Measurements from ENCODE around the gene HIF1AN.

Gene HIF1AN

DNA sequence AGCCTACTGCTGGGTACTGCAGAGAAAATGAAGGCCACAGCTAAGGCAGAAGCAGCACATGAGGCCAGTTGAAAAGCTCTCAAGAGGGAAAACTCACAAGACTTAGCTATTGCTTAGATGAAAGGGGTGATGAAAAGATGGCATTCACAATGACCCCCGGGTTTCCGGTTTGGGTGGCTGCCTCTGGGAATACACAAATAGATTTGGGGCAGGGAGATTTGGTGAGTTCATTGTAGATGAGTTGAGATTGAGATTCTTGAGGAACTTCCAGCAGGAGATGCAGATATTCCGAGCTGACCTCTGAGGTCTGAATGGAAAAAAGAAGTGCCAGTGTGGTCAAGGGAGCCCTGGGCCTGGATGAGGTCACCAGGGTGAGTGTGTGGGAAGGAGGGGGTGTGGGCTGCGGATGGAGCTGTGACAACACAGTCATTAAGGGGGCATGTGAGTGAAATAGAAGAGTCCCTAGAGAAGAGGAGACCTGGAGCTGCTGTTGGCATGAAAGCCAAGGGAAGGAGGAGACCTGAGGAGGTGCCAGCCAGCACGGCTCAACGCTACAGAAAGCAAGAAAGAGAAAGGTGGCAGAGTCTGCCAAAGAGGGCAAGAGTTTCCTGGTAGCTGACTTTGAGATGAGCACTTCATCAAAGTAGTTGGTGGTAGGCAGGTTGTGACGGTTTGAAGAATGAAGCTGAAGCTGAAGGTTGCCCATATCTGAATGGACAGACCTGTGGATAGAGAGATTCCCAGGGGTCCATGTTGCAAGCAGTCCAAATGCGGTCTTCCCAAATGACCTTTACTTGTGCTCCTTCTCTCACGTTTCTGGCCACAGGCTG is 43.7 kb downstream of the HIF1AN start:
- Histone ChIP-seq H4K8ac (ENCODE audit: low read depth, low read length) (no peak overlapping the region), H3K4me1 (ENCODE audit: control insufficient read depth in 2 of 2, insufficient read depth in 1 of 2, low read depth in 1 of 2, low read length in 2 of 2) (no peaks in the 10 kb centered on the region), H3K4me2 (ENCODE audit: insufficient read depth, low read length, poor library complexity, severe bottlenecking) (no peak overlapping the region), H3K9ac (ENCODE audit: low read depth, low read length, poor library complexity) (no peak overlapping the region), H4K91ac (ENCODE audit: low read depth, low read length, poor library complexity) (no peak overlapping the region), H3K18ac (ENCODE audit: low read length) (no peak overlapping the region), H3K79me1 (ENCODE audit: low read depth, low read length) (no peaks in the 10 kb centered on the region), H2BK120ac (ENCODE audit: low read depth, low read length) (no peak overlapping the region), H3K23ac (ENCODE audit: low read depth, low read length, poor library complexity) (no peak overlapping the region), H3K27ac (replicated peaks; ENCODE audit: low read length) (no peak overlapping the region), H3K9me3 (replicated peaks in 1 of 2; ENCODE audit: control insufficient read depth in 2 of 2, insufficient read depth in 1 of 2, low read depth in 1 of 2, low read length in 2 of 2) (no peaks in the 10 kb centered on the region), H3K14ac (ENCODE audit: low read length) (no peak overlapping the region), H3K36me3 (replicated peaks in 1 of 2; ENCODE audit: control insufficient read depth in 2 of 2, insufficient read depth in 2 of 2, low read length in 2 of 2) (no peaks in the 10 kb centered on the region), H2AK5ac (ENCODE audit: low read depth, low read length) (no peak overlapping the region), H2BK15ac (ENCODE audit: low read length) (no peak overlapping the region), H3K27me3 (ENCODE audit: control insufficient read depth in 3 of 3, insufficient read depth in 3 of 3, low read depth in 1 of 3, low read length in 3 of 3) (peaks cover 0 to 36% (median 3%) of the 10 kb centered on the region in 3 experiments), H2AFZ (ENCODE audit: low read length) (no peak overlapping the region), H3K4ac (ENCODE audit: low read length) (no peak overlapping the region), H2BK5ac (ENCODE audit: low read length) (no peak overlapping the region), H3K4me3 (ENCODE audit: low read length in 2 of 2) (no peak overlapping the region), H2BK12ac (ENCODE audit: low read length) (no peak overlapping the region)
- WGBS, 2 donors (ENCODE audit: extremely low coverage in 2 of 2, insufficient read length in 2 of 2, insufficient replicate concordance in 1 of 2) = no CpG with 5 or more reads among the region's 9 CpGs
- DNase-seq (ENCODE audit: low spot score) = no peak

DNA sequence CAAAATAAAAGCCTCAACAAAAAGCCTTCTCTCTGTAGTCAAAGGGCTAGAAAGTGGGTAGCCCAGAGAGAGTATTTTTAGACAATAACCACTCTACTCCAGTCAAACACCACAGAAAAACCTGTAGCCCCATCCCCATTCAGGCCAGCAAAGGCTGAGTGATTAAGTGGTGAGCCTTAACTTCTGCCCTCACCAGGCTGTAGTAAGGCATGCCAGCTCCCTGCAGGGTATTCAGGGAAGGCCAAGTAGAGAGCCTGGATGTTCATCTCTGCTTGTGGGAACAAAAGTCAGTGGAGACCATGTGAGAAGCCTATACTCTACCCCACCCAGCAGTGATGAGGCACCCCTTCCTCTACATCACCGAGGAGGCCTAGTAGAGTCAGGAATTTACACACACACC is 51.2 kb downstream of the HIF1AN start:
- Histone ChIP-seq H2BK5ac (ENCODE audit: low read length) (no peak overlapping the region), H2AK5ac (ENCODE audit: low read depth, low read length) (no peak overlapping the region), H3K36me3 (replicated peaks in 1 of 2; ENCODE audit: control insufficient read depth in 2 of 2, insufficient read depth in 2 of 2, low read length in 2 of 2) (no peaks in the 10 kb centered on the region), H2BK12ac (ENCODE audit: low read length) (no peak overlapping the region), H2BK120ac (ENCODE audit: low read depth, low read length) (no peak overlapping the region), H3K27me3 (ENCODE audit: control insufficient read depth in 3 of 3, insufficient read depth in 3 of 3, low read depth in 1 of 3, low read length in 3 of 3) (peaks cover 0 to 14% (median 0%) of the 10 kb centered on the region in 3 experiments), H3K9ac (ENCODE audit: low read depth, low read length, poor library complexity) (no peak overlapping the region), H3K4me3 (ENCODE audit: low read length in 2 of 2) (no peak overlapping the region), H2BK15ac (ENCODE audit: low read length) (no peak overlapping the region), H4K8ac (ENCODE audit: low read depth, low read length) (no peak overlapping the region), H3K79me1 (ENCODE audit: low read depth, low read length) (no peaks in the 10 kb centered on the region), H4K91ac (ENCODE audit: low read depth, low read length, poor library complexity) (no peak overlapping the region), H3K14ac (ENCODE audit: low read length) (no peak overlapping the region), H3K4me2 (ENCODE audit: insufficient read depth, low read length, poor library complexity, severe bottlenecking) (no peak overlapping the region), H3K9me3 (replicated peaks in 1 of 2; ENCODE audit: control insufficient read depth in 2 of 2, insufficient read depth in 1 of 2, low read depth in 1 of 2, low read length in 2 of 2) (no peaks in the 10 kb centered on the region), H3K27ac (replicated peaks; ENCODE audit: low read length) (no peak overlapping the region), H2AFZ (ENCODE audit: low read length) (no peak overlapping the region), H3K4ac (ENCODE audit: low read length) (no peak overlapping the region), H3K23ac (ENCODE audit: low read depth, low read length, poor library complexity) (no peak overlapping the region), H3K18ac (ENCODE audit: low read length) (no peak overlapping the region), H3K4me1 (ENCODE audit: control insufficient read depth in 2 of 2, insufficient read depth in 1 of 2, low read depth in 1 of 2, low read length in 2 of 2) (no peaks in the 10 kb centered on the region)
- no peak for DNase-seq (ENCODE audit: low spot score)
- no CpG with 5 or more reads among the region's 1 CpG for WGBS, 2 donors (ENCODE audit: extremely low coverage in 2 of 2, insufficient read length in 2 of 2, insufficient replicate concordance in 1 of 2)

DNA sequence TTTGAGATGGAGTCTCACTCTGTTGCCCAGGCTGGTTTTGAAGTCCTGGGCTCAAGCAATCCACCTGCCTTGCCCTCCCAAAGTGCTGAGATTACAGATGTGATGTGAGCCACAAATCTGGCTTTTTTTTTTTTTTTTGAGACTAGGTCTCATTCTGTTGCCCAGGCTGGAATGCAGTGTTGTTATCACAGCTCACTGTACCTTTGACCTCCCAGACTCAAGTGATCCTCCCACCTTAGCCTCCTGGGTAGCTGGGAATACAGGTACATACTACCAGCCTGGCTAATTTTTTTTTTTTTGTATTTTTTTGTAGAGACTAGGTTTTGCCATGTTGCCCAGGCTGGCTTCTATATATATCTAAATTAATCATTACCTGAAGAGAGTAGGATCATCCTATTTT is 62.4 kb downstream of the HIF1AN start:
- Histone ChIP-seq H3K4me2 (ENCODE audit: insufficient read depth, low read length, poor library complexity, severe bottlenecking) (no peak overlapping the region), H2BK5ac (ENCODE audit: low read length) (no peak overlapping the region), H3K4ac (ENCODE audit: low read length) (no peak overlapping the region), H2BK12ac (ENCODE audit: low read length) (no peak overlapping the region), H3K23ac (ENCODE audit: low read depth, low read length, poor library complexity) (no peak overlapping the region), H3K4me3 (ENCODE audit: low read length in 2 of 2) (no peak overlapping the region), H2AK5ac (ENCODE audit: low read depth, low read length) (no peak overlapping the region), H3K27me3 (ENCODE audit: control insufficient read depth in 3 of 3, insufficient read depth in 3 of 3, low read depth in 1 of 3, low read length in 3 of 3) (peaks cover 0 to 6% (median 0%) of the 10 kb centered on the region in 3 experiments), H3K18ac (ENCODE audit: low read length) (no peak overlapping the region), H3K36me3 (replicated peaks in 1 of 2; ENCODE audit: control insufficient read depth in 2 of 2, insufficient read depth in 2 of 2, low read length in 2 of 2) (no peaks in the 10 kb centered on the region), H4K91ac (ENCODE audit: low read depth, low read length, poor library complexity) (no peak overlapping the region), H2BK120ac (ENCODE audit: low read depth, low read length) (no peak overlapping the region), H3K79me1 (ENCODE audit: low read depth, low read length) (no peaks in the 10 kb centered on the region), H3K4me1 (ENCODE audit: control insufficient read depth in 2 of 2, insufficient read depth in 1 of 2, low read depth in 1 of 2, low read length in 2 of 2) (no peaks in the 10 kb centered on the region), H3K9ac (ENCODE audit: low read depth, low read length, poor library complexity) (no peak overlapping the region), H2AFZ (ENCODE audit: low read length) (no peak overlapping the region), H3K9me3 (replicated peaks in 1 of 2; ENCODE audit: control insufficient read depth in 2 of 2, insufficient read depth in 1 of 2, low read depth in 1 of 2, low read length in 2 of 2) (no peaks in the 10 kb centered on the region), H3K27ac (replicated peaks; ENCODE audit: low read length) (no peak overlapping the region), H2BK15ac (ENCODE audit: low read length) (no peak overlapping the region), H4K8ac (ENCODE audit: low read depth, low read length) (no peak overlapping the region), H3K14ac (ENCODE audit: low read length) (no peak overlapping the region)
- DNase-seq (ENCODE audit: low spot score) = no peak

DNA sequence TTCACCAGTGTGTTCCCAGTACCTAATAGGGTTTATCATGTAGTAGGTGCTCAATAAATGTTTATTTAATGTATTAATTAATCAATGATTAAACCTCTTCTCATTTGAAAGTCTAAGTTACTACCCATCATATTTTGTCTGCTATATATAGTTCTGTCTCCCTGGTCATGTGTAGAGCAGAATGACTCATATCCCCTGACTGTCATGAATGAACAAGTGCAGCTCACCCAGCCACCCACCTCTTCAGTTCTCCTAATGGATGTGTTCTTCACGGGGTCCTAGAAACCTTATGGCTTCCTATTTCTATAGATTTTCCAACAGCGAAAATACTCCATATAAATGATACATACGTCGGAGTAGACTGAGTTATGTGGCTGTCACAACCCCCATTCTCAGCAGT is 64.5 kb downstream of the HIF1AN start:
- Histone ChIP-seq H3K4me3 (ENCODE audit: low read length in 2 of 2) (no peak overlapping the region), H3K27me3 (ENCODE audit: control insufficient read depth in 3 of 3, insufficient read depth in 3 of 3, low read depth in 1 of 3, low read length in 3 of 3) (peaks cover 0 to 6% (median 0%) of the 10 kb centered on the region in 3 experiments), H3K27ac (replicated peaks; ENCODE audit: low read length) (no peak overlapping the region), H2BK5ac (ENCODE audit: low read length) (no peak overlapping the region), H2BK120ac (ENCODE audit: low read depth, low read length) (no peak overlapping the region), H4K91ac (ENCODE audit: low read depth, low read length, poor library complexity) (no peak overlapping the region), H3K4ac (ENCODE audit: low read length) (no peak overlapping the region), H3K9ac (ENCODE audit: low read depth, low read length, poor library complexity) (no peak overlapping the region), H2AK5ac (ENCODE audit: low read depth, low read length) (no peak overlapping the region), H3K23ac (ENCODE audit: low read depth, low read length, poor library complexity) (no peak overlapping the region), H3K18ac (ENCODE audit: low read length) (no peak overlapping the region), H3K14ac (ENCODE audit: low read length) (no peak overlapping the region), H3K4me1 (ENCODE audit: control insufficient read depth in 2 of 2, insufficient read depth in 1 of 2, low read depth in 1 of 2, low read length in 2 of 2) (no peaks in the 10 kb centered on the region), H2BK12ac (ENCODE audit: low read length) (no peak overlapping the region), H3K79me1 (ENCODE audit: low read depth, low read length) (no peaks in the 10 kb centered on the region), H3K4me2 (ENCODE audit: insufficient read depth, low read length, poor library complexity, severe bottlenecking) (no peak overlapping the region), H4K8ac (ENCODE audit: low read depth, low read length) (no peak overlapping the region), H2AFZ (ENCODE audit: low read length) (no peak overlapping the region), H2BK15ac (ENCODE audit: low read length) (no peak overlapping the region), H3K36me3 (replicated peaks in 1 of 2; ENCODE audit: control insufficient read depth in 2 of 2, insufficient read depth in 2 of 2, low read length in 2 of 2) (no peaks in the 10 kb centered on the region), H3K9me3 (replicated peaks in 1 of 2; ENCODE audit: control insufficient read depth in 2 of 2, insufficient read depth in 1 of 2, low read depth in 1 of 2, low read length in 2 of 2) (no peaks in the 10 kb centered on the region)
- WGBS, 2 donors (ENCODE audit: extremely low coverage in 2 of 2, insufficient read length in 2 of 2, insufficient replicate concordance in 1 of 2) = no CpG with 5 or more reads among the region's 4 CpGs
- DNase-seq (ENCODE audit: low spot score) = no peak

All from neuronal stem cell (in vitro differentiated cells).